Gastrocnemius medialis (tissue), 4 donors: ENCODE results near the gene CYP3A5. TPM values are rescaled to one million over a fixed set of nuclear protein-coding genes. Genes with fewer than 3 reads are reported as not detected.

Source experiments
- ATAC-seq, 2 donors: fragments of 150-250 bp; one replicate each; pipeline ENCODE4 v1.9.1; 2016
- DNase-seq, 2 donors: peaks; one replicate each; pipeline ENCODE4 v3.0.0-alpha.2; 2019
- H3K27ac ChIP-seq, 4 donors: fragments of 200-600 bp; sonication (generic); 1 replicate in 1 of 4; 2 replicates in 3 of 4; pipeline ENCODE4 v1.5.1; 2016 to 2018; ENCODE audit warnings: mild to moderate bottlenecking in 2 of 4, moderate library complexity in 1 of 4
- H3K27me3 ChIP-seq, 3 donors: fragments of 200-600 bp; sonication (generic) in 2 of 3; 1 replicate in 1 of 3; 2 replicates in 2 of 3; pipeline versions ENCODE4 v1.5.1 to v1.6.0; 2016 to 2019; ENCODE audit warnings: mild to moderate bottlenecking in 1 of 3, moderate library complexity in 1 of 3
- H3K36me3 ChIP-seq, 2 donors: fragments of 200-600 bp; sonication (generic) in 1 of 2; one replicate each; pipeline ENCODE4 v1.5.1; 2017 to 2018
- H3K4me1 ChIP-seq, 2 donors: fragments of 200-600 bp; sonication (generic) in 1 of 2; one replicate each; pipeline ENCODE4 v1.5.1; 2016 to 2017; ENCODE audit warnings: mild to moderate bottlenecking in 2 of 2
- H3K4me3 ChIP-seq, 4 donors: fragments of 200-600 bp; sonication (generic) in 3 of 4; 1 replicate in 1 of 4; 2 replicates in 3 of 4; pipeline ENCODE4 v1.5.1; 2016 to 2019; ENCODE audit warnings: mild to moderate bottlenecking in 2 of 4
- H3K9me3 ChIP-seq, 3 donors: fragments of 200-600 bp; sonication (generic) in 2 of 3; 1 replicate in 1 of 3; 2 replicates in 2 of 3; pipeline ENCODE4 v1.5.1; 2016 to 2019
- CTCF ChIP-seq, 5 experiments: fragments of 450-650 bp in 3 of 5; fragments of 200-600 bp in 2 of 5; sonication (generic) in 2 of 5; IDR thresholded peaks in 4 of 5; conservative IDR thresholded peaks in 1 of 5; 1 replicate in 4 of 5; 2 replicates in 1 of 5; pipeline ENCODE4 v1.5.1; 2016 to 2019; ENCODE audit warnings: antibody characterized with exemption in 5 of 5, mild to moderate bottlenecking in 3 of 5, moderate library complexity in 3 of 5
- POLR2A ChIP-seq, 2 donors: fragments of 450-650 bp; IDR thresholded peaks; one replicate each; pipeline ENCODE4 v1.6.1; 2017; ENCODE audit warnings: antibody characterized with exemption in 2 of 2, mild to moderate bottlenecking in 2 of 2, moderate library complexity in 2 of 2
- in situ Hi-C, 4 donors: fragments of 200-750 bp; cut with MboI; loops; one replicate each; pipeline versions ENCODE4 v1.15.0 to v1.8.0; 2017; ENCODE audit warnings: low sequenced_read_pairs in 4 of 4
- intact Hi-C: fragments of 100-400 bp; cut with DNase I; formaldehyde crosslinking; loops from one replicate; pipeline ENCODE4 v1.15.1; 2023; ENCODE audit warnings: low total_unique reads
- total RNA-seq, 4 donors: library from RNA; depleted of rRNA; stranded (reverse); fragments of >200 nt; gene quantifications; one replicate each; pipeline versions ENCODE4 v1.1.0 to v1.2.3, GENCODE V29; 2016

The CYP3A5 gene
- total RNA-seq, 4 donors from 2014 or later = 0.70 to 9.2 (median 1.8) TPM; not detected in 1

- Histone ChIP-seq H3K4me3 (no peak overlapping the region), H3K4me1 (peaks cover 6 to 7% of the 10 kb centered on the region in 2 donors), H3K36me3 (peaks cover 0 to 87% of the 10 kb centered on the region in 2 donors), H3K27ac (no peak overlapping the region), H3K9me3 (no peaks in the 10 kb centered on the region), H3K27me3 (no peaks in the 10 kb centered on the region)
- no peak for ATAC-seq
- intact Hi-C loops (no loop called here), in situ Hi-C loops (loop anchor here in 1 of 4 donors (25.0 kb wide), 1 partner anchor 211 kb away; the partner anchor contains the start of gene CYP3A43)
- no peak for TF ChIP-seq POLR2A (IDR thresholded peaks at IDR 0.05)
- no peak for TF ChIP-seq CTCF (IDR thresholded peaks at IDR 0.05 in 4 of 5, conservative IDR thresholded peaks at IDR 0.05 in 1 of 5)
- no peak for DNase-seq
Measured at GRCh38 chr7:99626661-99627060, 53.1 kb downstream of the CYP3A5 start.

DNA sequence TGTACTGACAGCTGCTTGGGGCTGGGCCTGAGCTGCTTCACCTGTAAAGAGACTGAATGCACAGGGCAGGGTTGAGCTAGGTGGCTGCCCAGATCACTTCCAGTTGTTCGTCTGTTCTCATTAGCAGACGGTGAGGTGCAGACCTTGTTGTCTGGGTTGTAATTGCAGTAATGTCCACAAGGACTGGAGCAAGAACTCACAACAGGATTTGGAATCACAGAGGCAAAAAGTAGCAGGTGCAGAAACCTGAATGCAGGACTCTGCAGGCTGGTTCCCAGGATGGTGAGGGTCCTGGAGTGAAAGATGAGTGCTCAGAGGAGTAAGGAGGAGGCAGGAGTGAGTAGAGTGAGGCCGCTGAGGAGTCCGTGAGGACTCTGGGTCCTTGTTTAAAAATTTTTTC lies 53.8 kb downstream of the CYP3A5 start:
- no peaks in the 10 kb centered on the region for H3K9me3 ChIP-seq
- ATAC-seq (no peak), DNase-seq (no peak)
- H3K27ac ChIP-seq = no peak overlapping the region
- H3K4me1 ChIP-seq = no peaks in the 10 kb centered on the region
- no peak overlapping the region for H3K4me3 ChIP-seq
- peaks cover 0 to 94% of the 10 kb centered on the region in 2 donors for H3K36me3 ChIP-seq
- in situ Hi-C loops (loop anchor here in 1 of 4 donors (25.0 kb wide), 1 partner anchor 211 kb away; the partner anchor contains the start of gene CYP3A43), intact Hi-C loops (no loop called here)
- TF ChIP-seq CTCF (IDR thresholded peaks at IDR 0.05 in 4 of 5, conservative IDR thresholded peaks at IDR 0.05 in 1 of 5) = no peak
- no peak for TF ChIP-seq POLR2A (IDR thresholded peaks at IDR 0.05)
- no peaks in the 10 kb centered on the region for H3K27me3 ChIP-seq

GRCh38 chr7:99625321-99625720 lies 54.5 kb downstream of the CYP3A5 start:
- intact Hi-C loops (no loop called here), in situ Hi-C loops (loop anchor here in 1 of 4 donors (25.0 kb wide), 1 partner anchor 212 kb away; the partner anchor contains the start of gene CYP3A43)

GRCh38 chr7:99624484-99624883 lies 55.3 kb downstream of the CYP3A5 start:
- ATAC-seq (no peak), DNase-seq (no peak)
- Histone ChIP-seq H3K36me3 (peaks cover 0 to 98% of the 10 kb centered on the region in 2 donors), H3K27me3 (no peaks in the 10 kb centered on the region), H3K9me3 (no peaks in the 10 kb centered on the region), H3K27ac (no peak overlapping the region), H3K4me1 (no peaks in the 10 kb centered on the region), H3K4me3 (no peak overlapping the region)
- in situ Hi-C loops (no loop called here), intact Hi-C loops (no loop called here)
- TF ChIP-seq CTCF (IDR thresholded peaks at IDR 0.05 in 4 of 5, conservative IDR thresholded peaks at IDR 0.05 in 1 of 5) = no peak
- TF ChIP-seq POLR2A (IDR thresholded peaks at IDR 0.05) = no peak

More at GRCh38 chr7:99625321-99625720, 54.5 kb downstream of the CYP3A5 start:
- Histone ChIP-seq H3K27me3 (no peaks in the 10 kb centered on the region), H3K4me3 (no peak overlapping the region), H3K36me3 (peaks cover 0 to 98% of the 10 kb centered on the region in 2 donors), H3K9me3 (no peaks in the 10 kb centered on the region), H3K27ac (no peak overlapping the region), H3K4me1 (no peaks in the 10 kb centered on the region)
- no peak for DNase-seq
- ATAC-seq = no peak
- TF ChIP-seq CTCF (IDR thresholded peaks at IDR 0.05 in 4 of 5, conservative IDR thresholded peaks at IDR 0.05 in 1 of 5) (no peak), POLR2A (IDR thresholded peaks at IDR 0.05) (no peak)
